Aorta (tissue), 5 donors: ENCODE data around the gene LARP6. TPM values are rescaled to one million over a fixed set of nuclear protein-coding genes. Genes with fewer than 3 reads are reported as not detected.
A peak's percentile ranks its signal among the peaks of the same experiment; 100 is the strongest.
"Not testable (repeated sequence)": the region's sequence is repeated elsewhere in the genome, so short reads cannot be mapped to it uniquely, and the experiment has no call there.

ENCODE experiments used
- ATAC-seq: fragments of 200-7000 bp; cut with Tn5 transposase; one replicate; pipeline ENCODE4 v1.9.1; 2022; ENCODE audit warnings: moderate library complexity; ENCODE audit not compliant: low FRiP score
- DNase-seq, 2 donors: peaks; one replicate each; pipeline ENCODE4 v3.0.0-alpha.2; 2020
- H3K27ac ChIP-seq, 2 donors: one replicate each; pipeline ENCODE4 v1.5.1; 2013; ENCODE audit warnings: low read length in 2 of 2, mild to moderate bottlenecking in 2 of 2, moderate library complexity in 2 of 2, control low read depth in 1 of 2, inconsistent platforms in 1 of 2, low read depth in 1 of 2
- H3K27me3 ChIP-seq, 2 donors: one replicate each; pipeline ENCODE4 v1.6.1; 2013; ENCODE audit warnings: control low read depth in 1 of 2, low read length in 1 of 2, mild to moderate bottlenecking in 1 of 2, moderate library complexity in 1 of 2; ENCODE audit not compliant: insufficient read depth in 2 of 2, control insufficient read depth in 1 of 2
- H3K36me3 ChIP-seq, 2 donors: one replicate each; pipeline ENCODE4 v1.6.1; 2013; ENCODE audit warnings: control low read depth in 1 of 2, low read length in 1 of 2, mild to moderate bottlenecking in 1 of 2; ENCODE audit not compliant: insufficient read depth in 2 of 2, control insufficient read depth in 1 of 2
- H3K4me1 ChIP-seq, 2 donors: one replicate each; pipeline ENCODE4 v1.6.1; 2013; ENCODE audit warnings: low read length in 2 of 2, control low read depth in 1 of 2, mild to moderate bottlenecking in 1 of 2, moderate library complexity in 1 of 2; ENCODE audit not compliant: insufficient read depth in 2 of 2, control insufficient read depth in 1 of 2
- H3K4me3 ChIP-seq, 2 donors: one replicate each; pipeline ENCODE4 v1.5.1; 2013; ENCODE audit warnings: low read length in 2 of 2, control low read depth in 1 of 2, mild to moderate bottlenecking in 1 of 2
- H3K9me3 ChIP-seq: one replicate; pipeline ENCODE4 v1.6.1; 2013; ENCODE audit warnings: mild to moderate bottlenecking, low read length; ENCODE audit not compliant: control insufficient read depth
- WGBS, 2 donors: extraction: QIAGEN DNeasy Blood & Tissue Kit; methylation state at CpG; one replicate each; pipeline ENCODE4 v1.1.7; 2013; 5-methylcytosine and 5-hydroxymethylcytosine counted together
- intact Hi-C, 2 donors: fragments of 100-400 bp; cut with DNase I; formaldehyde crosslinking; loops; one replicate each; pipeline versions ENCODE4 v1.14.2 to v1.15.0; 2022
- polyA plus RNA-seq, 2 donors: library from polyadenylated mRNA; stranded (reverse); fragments of 200-250 nt; gene quantifications; one replicate each; pipeline ENCODE4 v1.2.3, GENCODE V29; 2013
- total RNA-seq, 2 donors: library from RNA; stranded (reverse); fragmentation: NEBNext Ultra II Directional; extraction: Animal tissue kit (Norgen Biotek cat#: 25700); gene quantifications; one replicate each; pipeline ENCODE4 v1.2.1, GENCODE V29; 2021
- donor health status: healthy with polysubstance abuse.
- donor health status: Bipolar disorder and iron deficiency.
- donor health status: DM: no; HTN: no; CAD: no.
- donor health status: DM: no; HTN: no; CAD: no.
- donor health status: DM: yes; HTN: yes; CAD: no.

Gene LARP6
- total and polyA plus RNA-seq, 4 donors, result 31.2 to 73.3 (median 45.9) TPM

DNA sequence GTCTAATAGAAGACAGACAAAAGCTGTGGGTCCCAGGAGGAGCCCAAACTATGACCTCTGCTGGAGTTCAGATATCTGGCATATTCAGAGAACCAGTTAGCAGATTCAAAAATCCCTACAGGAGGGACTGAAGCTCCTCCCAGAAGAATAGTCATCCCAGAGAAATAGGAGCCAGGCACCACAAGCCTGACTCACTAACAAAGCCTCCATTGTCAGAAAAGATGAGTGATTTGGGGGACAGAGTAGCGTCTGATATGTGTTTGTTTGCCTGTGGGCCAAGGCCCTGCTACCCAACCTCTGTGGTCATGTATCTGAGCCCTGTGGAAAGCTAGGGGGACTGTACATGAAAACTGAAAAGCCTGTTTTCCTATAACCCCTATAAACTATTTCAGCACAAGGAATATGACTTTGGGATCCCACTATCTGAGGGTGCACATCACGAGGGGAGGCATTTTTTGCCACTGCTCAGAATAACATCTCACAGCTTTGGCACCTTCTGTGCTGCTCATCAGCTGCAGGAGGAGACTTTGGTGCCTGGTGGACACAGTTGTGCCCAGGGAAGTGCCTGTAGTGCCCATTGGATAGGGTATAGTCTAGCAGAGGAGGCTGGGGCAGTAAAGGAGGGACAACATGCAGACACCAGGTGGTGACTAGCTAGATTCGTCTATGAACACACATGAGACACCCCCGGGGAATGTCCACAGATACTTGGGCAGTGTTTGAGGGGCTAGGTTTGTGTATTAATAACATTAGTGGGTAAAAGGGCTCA lies 9.7 kb upstream of the LARP6 start:
- no peaks in the 10 kb centered on the region for H3K9me3 ChIP-seq
- no peak for DNase-seq
- no peaks in the 10 kb centered on the region for H3K36me3 ChIP-seq
- no peak overlapping the region for H3K27ac ChIP-seq
- peak; percentile 8 for ATAC-seq
- no peaks in the 10 kb centered on the region for H3K4me1 ChIP-seq
- no peaks in the 10 kb centered on the region for H3K27me3 ChIP-seq
- no peak overlapping the region for H3K4me3 ChIP-seq
- 59 to 64% methylated on average over 4 of the region's 4 CpGs for WGBS, 2 donors
- intact Hi-C loops, result no loop called here

DNA sequence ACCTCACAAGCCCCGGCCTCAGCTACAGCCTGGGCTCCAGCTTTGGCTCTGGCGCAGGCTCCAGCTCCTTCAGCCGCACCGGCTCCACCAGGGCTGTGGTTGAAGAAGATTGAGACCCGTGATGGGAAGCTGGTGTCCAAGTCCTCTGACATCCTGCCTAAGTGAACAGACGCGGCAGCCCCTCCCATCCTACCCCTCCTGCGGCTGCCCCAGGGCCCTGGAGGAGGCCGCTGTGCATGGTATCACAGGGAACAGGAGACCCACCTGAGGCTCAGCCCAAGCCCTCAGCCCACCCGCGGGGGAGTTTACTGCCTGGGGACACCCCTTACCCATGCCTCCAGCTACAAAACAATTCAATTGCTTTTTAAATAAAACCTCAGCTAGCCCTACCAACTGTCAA lies 6.0 kb upstream of the LARP6 start:
- intact Hi-C loops, result no loop called here
- H3K4me3 ChIP-seq, result no peak overlapping the region
- DNase-seq (no peak), ATAC-seq (no peak)
- no peaks in the 10 kb centered on the region for H3K4me1 ChIP-seq
- H3K27me3 ChIP-seq, result no peaks in the 10 kb centered on the region
- WGBS, 2 donors, result 84 to 91% methylated on average over 11 of the region's 11 CpGs
- H3K27ac ChIP-seq, result no peak overlapping the region
- no peaks in the 10 kb centered on the region for H3K36me3 ChIP-seq
- H3K9me3 ChIP-seq, result no peaks in the 10 kb centered on the region

GRCh38 chr15:70859322-70859908 lies 5.5 kb upstream of the LARP6 start:
- Histone ChIP-seq H3K9me3 (no peaks in the 10 kb centered on the region), H3K4me1 (no peaks in the 10 kb centered on the region), H3K4me3 (no peak overlapping the region), H3K27me3 (no peaks in the 10 kb centered on the region), H3K27ac (no peak overlapping the region), H3K36me3 (no peaks in the 10 kb centered on the region)
- no peak for DNase-seq
- WGBS, 2 donors, result 90 to 91% methylated on average over 14 of the region's 14 CpGs
- intact Hi-C loops, result no loop called here
- no peak for ATAC-seq

DNA sequence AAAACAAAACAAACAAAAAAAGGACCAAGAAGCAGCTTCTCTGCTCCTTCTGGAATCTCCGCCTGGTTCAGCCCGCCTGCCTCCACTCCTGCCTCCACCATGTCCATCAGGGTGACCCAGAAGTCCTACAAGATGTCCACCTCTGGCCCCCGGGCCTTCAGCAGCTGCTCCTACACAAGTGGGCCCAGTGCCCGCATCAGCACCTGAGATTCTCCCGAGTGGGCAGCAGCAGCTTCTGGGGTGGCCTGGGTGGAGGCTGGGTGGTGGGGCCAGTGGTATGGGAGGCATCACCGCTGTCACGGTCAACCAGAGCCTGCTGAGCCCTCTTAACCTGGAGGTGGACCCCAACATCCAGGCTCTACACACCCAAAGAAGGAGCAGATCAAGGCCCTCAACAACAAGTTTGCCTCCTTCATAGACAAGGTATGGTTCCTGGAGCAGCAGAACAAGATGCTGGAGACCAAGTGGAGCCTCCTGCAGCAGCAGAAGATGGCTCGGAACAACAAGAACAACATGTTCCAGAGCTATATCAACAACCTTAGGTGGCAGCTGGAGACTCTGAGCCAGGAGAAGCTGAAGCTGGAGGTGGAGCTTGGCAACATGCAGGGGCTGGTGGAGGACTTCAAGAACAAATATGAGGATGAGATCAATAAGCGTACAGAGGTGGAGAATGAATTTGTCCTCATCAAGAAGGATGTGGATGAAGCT lies 4.8 kb upstream of the LARP6 start:
- DNase-seq, H3K9me3 ChIP-seq, H3K27ac ChIP-seq, H3K4me1 ChIP-seq, H3K36me3 ChIP-seq, ATAC-seq, H3K27me3 ChIP-seq, H3K4me3 ChIP-seq, intact Hi-C loops: not testable (repeated sequence)
- WGBS, 2 donors, result 86 to 87% methylated on average over 9 of the region's 9 CpGs

- H3K4me3 ChIP-seq, result no peak overlapping the region
- no peaks in the 10 kb centered on the region for H3K4me1 ChIP-seq
- H3K27me3 ChIP-seq, result no peaks in the 10 kb centered on the region
- ATAC-seq (no peak), DNase-seq (no peak)
- H3K36me3 ChIP-seq, result no peaks in the 10 kb centered on the region
- intact Hi-C loops, result no loop called here
- WGBS, 2 donors, result 45 to 51% methylated on average over 3 of the region's 3 CpGs
- H3K9me3 ChIP-seq, result no peaks in the 10 kb centered on the region
- no peak overlapping the region for H3K27ac ChIP-seq
Observed at GRCh38 chr15:70857562-70858285, 3.8 kb upstream of the LARP6 start.

GRCh38 chr15:70856884-70857561 lies 3.1 kb upstream of the LARP6 start:
- no peaks in the 10 kb centered on the region for H3K9me3 ChIP-seq
- H3K27me3 ChIP-seq, result no peaks in the 10 kb centered on the region
- 43 to 45% methylated on average over 5 of the region's 5 CpGs for WGBS, 2 donors
- peak; percentile 83 for ATAC-seq
- no peaks in the 10 kb centered on the region for H3K36me3 ChIP-seq
- no peak overlapping the region for H3K4me3 ChIP-seq
- intact Hi-C loops, result no loop called here
- no peaks in the 10 kb centered on the region for H3K4me1 ChIP-seq
- peak; percentile 82 for DNase-seq
- peak overlapping the region in 1 of 2 donors; percentile 43 for H3K27ac ChIP-seq

GRCh38 chr15:70856177-70856883 lies 2.4 kb upstream of the LARP6 start:
- Histone ChIP-seq H3K9me3 (no peaks in the 10 kb centered on the region), H3K4me1 (no peaks in the 10 kb centered on the region), H3K36me3 (peaks cover 0 to 2% of the 10 kb centered on the region in 2 donors), H3K27ac (peak overlapping the region in 1 of 2 donors; percentile 43), H3K27me3 (no peaks in the 10 kb centered on the region), H3K4me3 (no peak overlapping the region)
- no peak for DNase-seq
- 54 to 55% methylated on average over 7 of the region's 7 CpGs for WGBS, 2 donors
- no peak for ATAC-seq
- intact Hi-C loops, result no loop called here

- peaks cover 0 to 2% of the 10 kb centered on the region in 2 donors for H3K36me3 ChIP-seq
- H3K27ac ChIP-seq, result peak overlapping the region in 1 of 2 donors; percentile 19
- DNase-seq (no peak), ATAC-seq (no peak)
- WGBS, 2 donors, result 81 to 84% methylated on average over 2 of the region's 2 CpGs
- intact Hi-C loops, result no loop called here
- H3K4me1 ChIP-seq, result no peaks in the 10 kb centered on the region
- no peak overlapping the region for H3K4me3 ChIP-seq
- H3K9me3 ChIP-seq, result no peaks in the 10 kb centered on the region
- H3K27me3 ChIP-seq, result no peaks in the 10 kb centered on the region
Observed at GRCh38 chr15:70855764-70856163, 1.8 kb upstream of the LARP6 start.
